Neural progenitor cell (in vitro differentiated cells): ENCODE results near the gene FHL2.

Source experiments
- CTCF ChIP-seq: fragments of 200-600 bp; sonication (generic); IDR thresholded peaks from 2 replicates; pipeline ENCODE4 v1.5.1; 2017; ENCODE audit warnings: antibody characterized with exemption, mild to moderate bottlenecking
- EZH2 ChIP-seq: fragments of 200-600 bp; sonication (generic); IDR thresholded peaks from 2 replicates; pipeline ENCODE4 v1.6.1; 2017; ENCODE audit warnings: antibody characterized with exemption, mild to moderate bottlenecking, moderate library complexity

GRCh38 chr2:105418522-105418921 lies 19.7 kb upstream of the FHL2 start:
- TF ChIP-seq CTCF: no peak
- TF ChIP-seq EZH2: no peak
